Stimulated activated CD8-positive, alpha-beta memory T cell treated with anti-CD3 and anti-CD28 coated beads, Interleukin-4, amount 100 ng/mL, for 24 hours (primary cell): ENCODE measurements around the gene DMD.

Source experiments
- DNase-seq: peaks from one replicate; pipeline ENCODE4 v3.0.0-alpha.2; 2020; ENCODE audit warnings: low read depth

The DMD gene

DNA sequence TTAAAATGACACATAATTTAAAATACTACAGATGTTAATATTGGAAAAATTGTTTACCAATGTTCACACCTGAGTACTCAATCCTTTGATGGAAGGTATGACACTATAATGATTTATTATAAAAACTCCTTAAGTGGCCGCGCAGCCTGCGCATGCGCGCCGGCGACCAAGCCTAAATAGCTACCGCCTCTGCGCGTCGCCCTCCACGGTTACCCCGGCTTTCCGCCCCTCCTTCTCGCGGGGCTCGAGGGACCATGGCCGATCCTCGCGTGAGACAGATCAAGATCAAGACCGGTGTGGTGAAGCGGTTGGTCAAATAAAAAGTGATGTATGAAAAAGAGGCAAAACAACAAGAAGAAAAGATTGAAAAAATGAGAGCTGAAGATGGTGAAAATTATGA lies 170.2 kb downstream of the DMD start:
- no peak for DNase-seq

DNA sequence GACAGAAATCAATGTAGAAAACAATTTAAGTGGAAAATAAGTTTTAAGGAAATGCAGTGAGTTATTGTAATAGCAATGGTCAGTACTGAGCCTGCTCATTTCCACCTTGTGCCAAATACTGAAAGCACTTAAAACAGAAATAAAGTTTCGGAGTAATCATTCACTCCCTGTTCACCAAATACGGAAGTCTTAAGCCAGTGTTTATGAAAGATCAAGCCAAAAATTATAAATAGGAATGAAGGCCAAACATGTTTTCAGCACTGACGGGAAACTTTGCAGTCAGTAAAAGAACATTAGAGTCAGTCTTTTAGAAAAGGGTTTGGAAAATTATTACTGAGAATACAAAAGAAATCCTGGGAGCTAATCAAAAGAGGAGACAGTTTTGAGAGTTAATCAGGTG lies 178.6 kb downstream of the DMD start:
- DNase-seq: no peak

- no peak for DNase-seq
These were observed 196.4 kb downstream of the DMD start for GRCh38 chrX:33014949-33015348.

GRCh38 chrX:33014086-33014485 lies 197.3 kb downstream of the DMD start:
- DNase-seq: no peak

GRCh38 chrX:33001107-33001506 lies 210.2 kb downstream of the DMD start:
- no peak for DNase-seq

DNA sequence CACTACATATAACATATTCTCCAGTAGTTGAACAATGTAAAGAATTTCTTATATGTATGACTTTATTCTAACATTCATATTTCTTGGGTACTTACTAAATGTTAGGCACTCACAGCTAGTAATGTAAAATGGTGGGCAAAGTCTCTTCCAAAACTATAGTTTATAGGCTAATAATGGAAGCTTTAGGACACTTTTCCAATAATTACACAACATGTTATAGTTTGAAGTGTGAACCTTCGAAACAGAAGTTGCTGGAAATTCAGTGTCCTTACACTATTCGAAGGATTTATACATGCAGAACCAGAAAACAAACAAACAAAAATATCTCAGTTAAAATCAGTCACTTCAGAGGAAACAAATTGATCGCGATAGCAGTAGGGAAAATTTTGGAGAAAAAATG lies 212.6 kb downstream of the DMD start:
- no peak for DNase-seq

DNA sequence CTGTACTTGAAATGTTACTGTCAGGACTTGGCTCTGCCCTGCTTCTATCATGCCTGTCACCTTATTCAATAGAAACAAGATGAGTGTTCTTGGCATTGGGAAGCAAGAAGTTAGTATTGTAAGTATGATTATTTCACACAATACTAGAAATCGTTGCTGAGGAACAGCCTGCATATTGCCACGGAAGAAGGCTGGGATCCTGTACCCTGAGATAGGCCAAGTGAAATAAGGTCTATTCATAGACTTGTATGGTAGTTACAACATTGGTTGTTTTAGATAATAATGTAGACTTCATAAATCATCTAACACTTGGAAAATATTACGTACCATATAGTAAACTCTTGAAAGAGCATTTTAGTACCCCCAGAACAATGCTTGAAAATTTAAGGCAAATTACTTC lies 215.9 kb downstream of the DMD start:
- no peak for DNase-seq

- DNase-seq: no peak
These were observed 224.2 kb downstream of the DMD start for GRCh38 chrX:32987142-32987541.

DNA sequence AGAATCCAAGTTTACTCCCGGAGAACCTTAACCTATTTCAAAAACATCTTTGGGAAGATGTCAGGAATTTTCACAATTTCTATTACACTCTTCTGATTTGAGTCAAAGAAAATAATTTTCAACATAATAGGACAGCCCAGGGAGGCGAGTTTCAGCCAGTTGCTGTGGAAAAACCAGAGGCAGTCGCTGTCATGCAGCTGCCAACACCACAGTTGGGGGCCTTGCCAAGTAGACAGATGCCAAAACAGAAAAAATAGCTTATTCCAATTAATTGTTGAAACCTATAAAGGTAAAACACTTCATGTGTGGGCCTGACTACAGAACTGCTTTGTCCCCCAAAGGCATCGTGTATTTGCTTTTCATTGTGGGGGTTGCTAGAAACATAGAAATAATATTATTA lies 225.8 kb downstream of the DMD start:
- no peak for DNase-seq

DNA sequence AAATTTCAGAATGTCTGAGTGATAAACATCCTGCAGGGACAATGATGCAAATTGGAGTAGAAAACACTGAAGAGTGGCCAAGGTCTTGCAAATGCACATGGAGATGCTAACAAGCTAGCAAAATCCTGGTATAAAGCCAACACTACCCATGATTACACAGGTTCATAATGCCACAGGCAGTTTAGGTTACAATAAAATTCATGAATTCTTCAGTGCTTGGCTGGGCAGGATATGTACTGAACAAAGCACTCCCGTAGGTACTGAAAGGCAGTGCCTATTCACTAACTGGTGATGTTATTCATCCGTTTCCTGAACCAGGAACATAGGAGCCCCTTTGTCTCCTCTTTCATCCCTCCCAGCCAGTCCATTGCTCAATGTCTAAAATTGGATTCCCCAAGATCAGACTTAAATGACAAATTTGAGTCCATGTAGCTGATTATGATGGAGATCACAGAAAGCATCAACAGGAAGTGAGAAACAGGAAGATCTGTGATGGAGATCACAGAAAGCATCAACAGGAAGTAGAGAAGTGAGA lies 244.5 kb downstream of the DMD start:
- no peak for DNase-seq

DNA sequence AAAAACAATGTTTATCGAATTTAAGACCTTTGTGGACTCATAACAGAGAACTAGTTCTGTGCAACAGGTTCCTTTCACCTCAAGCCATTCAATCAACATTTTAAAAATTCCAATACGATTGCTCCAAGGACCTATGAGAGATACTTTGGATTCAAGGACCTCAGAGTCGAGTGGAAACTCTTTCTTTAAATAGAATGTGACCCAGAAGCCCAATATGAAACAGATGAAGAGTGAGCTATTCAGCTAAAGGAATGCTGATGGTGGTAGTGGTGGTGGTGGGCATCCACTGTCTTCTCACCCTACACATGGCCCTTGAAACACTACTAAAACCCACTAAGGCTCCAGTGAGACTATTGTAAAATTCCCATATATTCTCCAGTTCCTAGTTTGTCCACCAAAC lies 257.2 kb downstream of the DMD start:
- DNase-seq: no peak

DNA sequence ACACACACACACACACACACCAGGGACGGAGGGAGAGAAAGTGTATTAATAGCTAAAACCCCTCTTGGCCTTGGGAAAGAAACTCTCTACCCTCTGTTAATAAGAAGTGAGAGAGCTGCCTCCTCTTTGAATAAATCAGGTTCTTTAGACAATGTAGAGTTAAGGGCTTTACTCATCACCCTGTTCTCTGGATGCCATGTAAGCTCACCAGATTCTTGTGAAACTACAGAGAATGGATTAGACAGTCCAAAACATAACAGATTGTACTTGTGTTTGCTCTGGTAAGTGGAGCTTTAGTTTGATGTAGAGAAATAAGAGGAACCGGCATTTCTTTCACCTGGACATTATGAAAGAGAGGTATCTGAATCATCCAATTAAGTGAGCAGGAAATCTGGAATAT lies 263.2 kb downstream of the DMD start:
- no peak for DNase-seq

GRCh38 chrX:32937043-32937442 lies 274.3 kb downstream of the DMD start:
- no peak for DNase-seq

- no peak for DNase-seq
These were observed 277.8 kb downstream of the DMD start for GRCh38 chrX:32933548-32933947.

- DNase-seq: no peak
These were observed 282.3 kb downstream of the DMD start for GRCh38 chrX:32929040-32929439.

- DNase-seq: no peak
These were observed 315.3 kb downstream of the DMD start for GRCh38 chrX:32896088-32896487.

GRCh38 chrX:32894679-32895078 lies 316.7 kb downstream of the DMD start:
- no peak for DNase-seq

DNA sequence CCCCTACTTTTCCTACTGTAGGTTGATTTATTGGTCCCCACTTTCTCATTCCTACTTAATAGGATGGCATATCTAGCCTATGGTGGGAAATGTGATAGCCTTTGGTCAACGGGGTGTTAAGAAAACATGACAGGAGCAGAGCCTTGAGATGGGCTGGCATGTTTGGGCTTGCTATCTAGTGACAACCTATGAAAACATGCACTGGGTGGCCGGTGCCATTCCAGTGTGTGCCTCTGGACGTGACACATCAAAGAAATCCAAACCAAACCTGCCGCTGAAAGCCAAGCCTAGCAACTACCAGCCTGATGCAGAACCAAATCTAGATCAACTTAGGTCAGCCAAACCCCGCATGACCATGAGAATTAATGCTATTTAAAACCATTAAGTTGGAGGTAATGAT lies 317.6 kb downstream of the DMD start:
- DNase-seq: no peak

GRCh38 chrX:32877592-32877991 lies 333.8 kb downstream of the DMD start:
- DNase-seq: no peak

- DNase-seq: no peak
These were observed 336.5 kb downstream of the DMD start for GRCh38 chrX:32874839-32875238.

DNA sequence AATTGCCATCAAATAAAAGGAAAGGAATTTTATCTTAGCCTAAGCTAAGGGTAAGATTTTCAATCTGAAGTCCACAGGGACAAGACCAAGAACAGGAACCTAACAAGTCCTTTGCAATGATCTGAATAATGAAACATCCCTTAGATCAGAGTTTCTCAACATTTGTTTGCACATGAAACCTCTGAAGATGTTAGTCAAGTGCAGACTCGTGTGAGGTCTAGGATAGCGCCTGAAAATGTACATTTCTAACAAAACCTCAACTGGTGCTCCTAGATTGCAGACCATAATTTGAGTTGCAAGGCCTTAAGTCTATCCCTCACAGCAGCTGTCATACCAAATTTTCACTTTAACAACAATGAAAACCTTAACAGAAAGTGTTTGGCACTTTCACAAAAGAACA lies 337.6 kb downstream of the DMD start:
- DNase-seq: no peak

DNA sequence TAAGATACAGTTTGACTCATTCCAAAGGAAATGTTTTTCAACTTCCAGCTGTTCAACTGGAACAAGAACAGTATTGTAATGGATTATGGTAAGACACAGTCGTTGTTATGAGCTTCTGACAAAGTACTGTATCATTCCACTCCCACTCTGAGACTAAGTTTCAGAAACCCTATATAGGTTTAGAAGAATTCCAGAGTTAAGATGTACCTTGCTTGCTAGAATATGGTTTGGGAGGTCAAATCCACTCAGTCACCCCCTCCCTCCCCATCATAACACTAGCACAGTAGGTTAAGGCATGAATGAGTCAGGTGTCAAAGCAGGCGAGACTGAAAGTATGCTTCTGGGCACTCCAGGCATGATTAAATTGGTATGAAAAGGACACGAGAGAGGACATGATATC lies 339.7 kb downstream of the DMD start:
- no peak for DNase-seq

- no peak for DNase-seq
These were observed 342.8 kb downstream of the DMD start for GRCh38 chrX:32868524-32868895.

GRCh38 chrX:32867781-32868523 lies 343.4 kb downstream of the DMD start:
- DNase-seq: no peak
